GM12878 (cell line): ENCODE measurements around the gene OCA2. TPM values are rescaled to one million over a fixed set of nuclear protein-coding genes. Genes with fewer than 3 reads are reported as not detected.

ENCODE experiments used
- BCLAF1 ChIP-seq: fragments of 450-650 bp; IDR thresholded peaks from 2 replicates; pipeline ENCODE4 v1.6.1; 2017; ENCODE audit warnings: antibody characterized with exemption, mild to moderate bottlenecking, moderate library complexity
- CTCF ChIP-seq, 3 experiments: IDR thresholded peaks in 2 of 3; conservative IDR thresholded peaks in 1 of 3; 2 replicates each; pipeline ENCODE4 v1.5.1; 2011; ENCODE audit warnings: low read depth in 3 of 3, low read length in 3 of 3, mild to moderate bottlenecking in 3 of 3, control low read depth in 2 of 3, moderate library complexity in 2 of 3, inconsistent platforms in 1 of 3, mixed read lengths in 1 of 3; ENCODE audit not compliant: control insufficient read depth in 2 of 3, insufficient read depth in 1 of 3; ENCODE audit errors: extremely low read depth in 1 of 3
- JUNB ChIP-seq: IDR thresholded peaks from 2 replicates; pipeline ENCODE4 v1.6.1; 2016; ENCODE audit warnings: antibody characterized with exemption, mild to moderate bottlenecking
- MAX ChIP-seq: IDR thresholded peaks from 2 replicates; pipeline ENCODE4 v1.6.1; 2012; ENCODE audit warnings: low read depth, low read length, improper control_type of control experiment
- MEF2B ChIP-seq: fragments of 450-650 bp; IDR thresholded peaks from 2 replicates; pipeline ENCODE4 v1.6.1; 2018; ENCODE audit warnings: mild to moderate bottlenecking, moderate library complexity; ENCODE audit not compliant: partially characterized antibody, poor library complexity, severe bottlenecking
- PKNOX1 ChIP-seq: fragments of 450-650 bp; IDR thresholded peaks from 2 replicates; pipeline ENCODE4 v1.6.1; 2016; ENCODE audit warnings: mild to moderate bottlenecking
- PRDM15 ChIP-seq: fragments of 450-650 bp; formaldehyde crosslinking; IDR thresholded peaks from 2 replicates; pipeline ENCODE4 v1.4.0; 2020; ENCODE audit warnings: mild to moderate bottlenecking, moderate library complexity
- RAD21 ChIP-seq: IDR thresholded peaks from 2 replicates; pipeline ENCODE4 v1.6.1; 2011; ENCODE audit warnings: mild to moderate bottlenecking, low read depth, low read length, moderate library complexity; ENCODE audit not compliant: insufficient read depth
- RUNX3 ChIP-seq: IDR thresholded peaks from 2 replicates; pipeline ENCODE4 v1.6.1; 2012; ENCODE audit warnings: low read length, inconsistent platforms
- SMARCA5 ChIP-seq: fragments of 450-650 bp; IDR thresholded peaks from 2 replicates; pipeline ENCODE4 v1.6.1; 2017; ENCODE audit warnings: mild to moderate bottlenecking
- ZNF384 ChIP-seq: IDR thresholded peaks from 2 replicates; pipeline ENCODE4 v1.6.1; 2012; ENCODE audit warnings: low read depth, mild to moderate bottlenecking, low read length, improper control_type of control experiment, borderline replicate concordance
- polyA plus RNA-seq, 11 experiments: library from polyadenylated mRNA; depleted of rRNA in 4 of 11; unstranded in 6 of 11; stranded (reverse) in 5 of 11; fragments of >200 nt; fragmentation: Nextera tagmentation in 4 of 11; fragmentation: Illumina TruSeq in 1 of 11; extraction: Ambion mirVana in 4 of 11; extraction: Trizol in 1 of 11; gene quantifications; 1 replicate in 1 of 11; 2 replicates in 10 of 11; pipeline versions ENCODE4 v1.2.1 to v1.2.3, GENCODE V29; 2011 to 2016; ENCODE audit warnings: inconsistent platforms in 2 of 11, missing spikeins in 2 of 11, low read depth in 1 of 11
- total RNA-seq, 4 experiments: library from RNA; depleted of rRNA in 3 of 4; stranded (reverse); fragments of >200 nt in 3 of 4; fragmentation: Illumina TruSeq in 1 of 4; extraction: Trizol in 1 of 4; gene quantifications; 2 replicates each; pipeline versions ENCODE4 v1.2.1 to v1.2.3, GENCODE V29; 2013 to 2021

Gene OCA2
- total and polyA plus RNA-seq, 10 of the 15 experiments (the other 5 are each of a cell fraction or from before 2014, with no cell fraction given): 0.04 to 1.8 TPM; not detected in 8

GRCh38 chr15:27928386-27928785 lies 170.7 kb downstream of the OCA2 start (continued):
- TF ChIP-seq PKNOX1 (no peak), MAX (no peak), RUNX3 (no peak), CTCF (IDR thresholded peaks at IDR 0.05 in 2 of 3, conservative IDR thresholded peaks at IDR 0.05 in 1 of 3; ENCODE audit: control insufficient read depth in 2 of 3, extremely low read depth in 1 of 3, insufficient read depth in 1 of 3, low read depth in 3 of 3, low read length in 3 of 3) (no peak), SMARCA5 (no peak), MEF2B (no peak), JUNB (no peak), PRDM15 (no peak), ZNF384 (no peak), RAD21 (no peak), BCLAF1 (no peak)
